SK-N-SH (cell line): ENCODE measurements around the gene CYFIP2. TPM values are rescaled to one million over a fixed set of nuclear protein-coding genes. Genes with fewer than 3 reads are reported as not detected.

Source experiments
- CTCF ChIA-PET: fragments of 300-600, 350-600 bp; formaldehyde crosslinking; extraction: SDS; loops from one replicate; lab custom pipeline; 2021; lab: Yijun Ruan, JAX
- POLR2A ChIA-PET: fragments of 350-600 bp; sonication (Branson Sonifier 250); formaldehyde crosslinking; extraction: SDS; loops from one replicate; lab custom pipeline; 2020; ENCODE audit warnings: antibody characterized with exemption, inconsistent platforms; lab: Yijun Ruan, JAX
- DNase-seq: peaks from one replicate; pipeline ENCODE4 v3.0.0; 2012
- H2AFZ ChIP-seq: fragments of 200-600 bp; sonication (generic); 2 replicates; pipeline ENCODE4 v1.8.1; 2016; ENCODE audit warnings: antibody characterized with exemption, mild to moderate bottlenecking, low read depth
- H3F3A ChIP-seq: fragments of 200-600 bp; sonication (generic); replicated peaks from 2 replicates; pipeline ENCODE3; 2016; ENCODE audit warnings: antibody characterized with exemption, mild to moderate bottlenecking; ENCODE audit not compliant: insufficient read depth
- H3K27ac ChIP-seq, 2 experiments: fragments of 200-500 bp in 1 of 2; fragments of 200-600 bp in 1 of 2; sonication (Bioruptor generic) in 1 of 2; sonication (generic), shearing (Covaris generic) in 1 of 2; 2 replicates each; pipeline versions ENCODE4 v1.5.1 to v1.6.1; 2014 to 2016; ENCODE audit warnings: low read depth in 2 of 2, inconsistent platforms in 1 of 2, low read length in 1 of 2, mild to moderate bottlenecking in 1 of 2, mixed read lengths in 1 of 2
- H3K27me3 ChIP-seq: fragments of 200-600 bp; sonication (generic), shearing (Covaris generic); 2 replicates; pipeline ENCODE4 v1.6.1; 2016; ENCODE audit warnings: mixed run types; ENCODE audit not compliant: insufficient read depth
- H3K36me3 ChIP-seq, 2 experiments: fragments of 200-500 bp in 1 of 2; fragments of 200-600 bp in 1 of 2; sonication (Bioruptor generic) in 1 of 2; sonication (generic) in 1 of 2; replicated peaks in 1 of 2; 2 replicates each; pipeline versions ENCODE3 to v1.5.1; 2014 to 2016; ENCODE audit warnings: low read length in 1 of 2, mild to moderate bottlenecking in 1 of 2; ENCODE audit not compliant: insufficient read depth in 2 of 2, control insufficient read depth in 1 of 2
- H3K4me1 ChIP-seq, 2 experiments: fragments of 200-500 bp in 1 of 2; fragments of 200-600 bp in 1 of 2; sonication (Bioruptor generic) in 1 of 2; sonication (generic), shearing (Covaris generic) in 1 of 2; 2 replicates each; pipeline versions ENCODE4 v1.5.1 to v1.6.1; 2014 to 2016; ENCODE audit warnings: low read depth in 1 of 2, low read length in 1 of 2, mixed run types in 1 of 2; ENCODE audit not compliant: insufficient read depth in 2 of 2, control insufficient read depth in 1 of 2
- H3K4me2 ChIP-seq: fragments of 200-600 bp; sonication (generic), shearing (Covaris generic); 2 replicates; pipeline ENCODE4 v1.6.1; 2017; ENCODE audit warnings: mixed run types
- H3K4me3 ChIP-seq, 2 experiments: fragments of 200-500 bp in 1 of 2; fragments of 200-600 bp in 1 of 2; sonication (Bioruptor generic) in 1 of 2; sonication (generic), shearing (Covaris generic) in 1 of 2; 2 replicates each; pipeline versions ENCODE4 v1.5.1 to v1.8.1; 2014 to 2016; ENCODE audit warnings: low read depth in 2 of 2, inconsistent platforms in 1 of 2, low read length in 1 of 2, mild to moderate bottlenecking in 1 of 2, mixed read lengths in 1 of 2, moderate library complexity in 1 of 2
- H3K79me2 ChIP-seq: fragments of 200-600 bp; sonication (generic); 2 replicates; pipeline ENCODE4 v1.8.1; 2017; ENCODE audit warnings: mild to moderate bottlenecking; ENCODE audit not compliant: insufficient read depth
- H3K9ac ChIP-seq: fragments of 200-600 bp; sonication (generic); 2 replicates; pipeline ENCODE4 v1.6.1; 2017; ENCODE audit warnings: mixed run types
- H3K9me2 ChIP-seq: fragments of 200-600 bp; sonication (generic); 2 replicates; pipeline ENCODE4 v1.6.1; 2017; ENCODE audit warnings: mixed run types
- H3K9me3 ChIP-seq: fragments of 200-600 bp; sonication (generic); 2 replicates; pipeline ENCODE4 v1.6.1; 2017; ENCODE audit warnings: mixed run types, mild to moderate bottlenecking, moderate library complexity
- H4K20me1 ChIP-seq: fragments of 200-600 bp; sonication (generic); 2 replicates; pipeline ENCODE4 v1.6.1; 2017; ENCODE audit warnings: mild to moderate bottlenecking, mixed run types; ENCODE audit not compliant: insufficient read depth
- ELF1 ChIP-seq: IDR thresholded peaks from 2 replicates; pipeline ENCODE4 v1.4.0; 2012
- FOSL2 ChIP-seq: IDR thresholded peaks from 2 replicates; pipeline ENCODE4 v1.4.0; 2012; ENCODE audit warnings: low read depth, mild to moderate bottlenecking, moderate library complexity, borderline replicate concordance
- GATA2 ChIP-seq: sonication (generic); formaldehyde crosslinking; IDR thresholded peaks from 2 replicates; pipeline ENCODE4 v1.5.0; 2020; ENCODE audit warnings: mild to moderate bottlenecking, missing genetic modification reagents
- MEF2A ChIP-seq: IDR thresholded peaks from 2 replicates; pipeline ENCODE4 v1.4.0; 2012; ENCODE audit warnings: low read depth, borderline replicate concordance
- MXI1 ChIP-seq: IDR thresholded peaks from 2 replicates; pipeline ENCODE4 v1.6.1; 2012; ENCODE audit warnings: mild to moderate bottlenecking, low read depth, low read length, improper control_type of control experiment
- NFIC ChIP-seq: IDR thresholded peaks from 2 replicates; pipeline ENCODE4 v1.4.0; 2012; ENCODE audit warnings: borderline replicate concordance
- RAD21 ChIP-seq: IDR thresholded peaks from 2 replicates; pipeline ENCODE4 v1.6.1; 2012; ENCODE audit warnings: mild to moderate bottlenecking, low read length
- TCF12 ChIP-seq: IDR thresholded peaks from 2 replicates; pipeline ENCODE4 v1.4.0; 2012
- YY1 ChIP-seq: IDR thresholded peaks from 2 replicates; pipeline ENCODE4 v1.4.0; 2012; ENCODE audit warnings: low read depth, mild to moderate bottlenecking
- WGBS: methylation state at CpG from one replicate; pipeline ENCODE4 v1.1.6; 2017; ENCODE audit warnings: low lambda C conversion rate; 5-methylcytosine and 5-hydroxymethylcytosine counted together
- polyA plus RNA-seq, 3 experiments: library from polyadenylated mRNA; depleted of rRNA; stranded (reverse); fragments of >200 nt; gene quantifications; 2 replicates each; pipeline ENCODE4 v1.2.3, GENCODE V29; 2012
- TF ChIP-seq, protein P1 (sequence below): IDR thresholded peaks from 2 replicates; pipeline ENCODE4 v1.4.0; 2012; ENCODE audit warnings: low read depth, borderline replicate concordance
- TF ChIP-seq, protein P2 (sequence below): IDR thresholded peaks from 2 replicates; pipeline ENCODE4 v1.4.0; 2012; ENCODE audit warnings: low read depth, borderline replicate concordance
- TF ChIP-seq, protein P3 (sequence below): IDR thresholded peaks from 2 replicates; pipeline ENCODE4 v1.4.0; 2012; ENCODE audit warnings: low read depth
- TF ChIP-seq, protein P4 (sequence below): IDR thresholded peaks from 2 replicates; pipeline ENCODE4 v1.6.1; 2012; ENCODE audit warnings: mild to moderate bottlenecking, low read depth, low read length, moderate library complexity

CYFIP2 gene
- polyA plus RNA-seq, 1 of the 3 experiments (the other 2 are of a cell fraction): 20.1 TPM

DNA sequence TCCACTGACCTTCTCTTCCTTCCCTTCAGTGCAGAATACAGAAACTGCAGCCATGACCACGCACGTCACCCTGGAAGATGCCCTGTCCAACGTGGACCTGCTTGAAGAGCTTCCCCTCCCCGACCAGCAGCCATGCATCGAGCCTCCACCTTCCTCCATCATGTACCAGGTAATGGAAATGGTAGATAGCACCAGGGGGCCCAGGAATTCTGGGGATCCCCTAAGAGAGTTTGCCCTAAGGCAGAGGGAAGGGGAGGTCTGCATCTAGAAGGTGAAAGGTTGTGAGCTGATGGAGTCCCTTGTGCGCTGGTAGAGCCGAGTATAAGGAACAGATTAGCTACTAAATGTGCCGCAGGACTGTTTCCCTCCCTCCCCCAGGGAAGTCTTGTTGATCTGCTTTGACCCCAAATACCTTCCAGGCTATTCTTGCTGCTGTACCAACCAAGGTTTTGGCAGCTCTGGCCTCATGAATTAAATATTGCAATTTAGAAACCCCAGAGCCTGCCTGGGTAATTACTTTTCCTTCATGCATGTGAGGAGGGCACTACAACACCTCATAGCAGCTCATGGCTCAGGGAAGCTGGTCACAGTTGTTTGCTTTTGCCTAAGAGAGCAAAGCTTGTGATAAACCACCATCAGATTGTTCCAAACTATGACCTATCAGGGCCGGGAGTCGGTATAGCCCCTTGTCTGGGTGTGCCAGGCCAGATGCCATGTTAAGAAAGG is 19.6 kb downstream of the CYFIP2 start:
- peaks cover 5 to 21% of the 10 kb centered on the region in 2 experiments for H3K36me3 ChIP-seq
- H3K9me3 ChIP-seq: no peaks in the 10 kb centered on the region
- no peaks in the 10 kb centered on the region for H3K27me3 ChIP-seq
- H3K9me2 ChIP-seq: no peaks in the 10 kb centered on the region
- DNase-seq: no peak
- H3K79me2 ChIP-seq: no peaks in the 10 kb centered on the region; the same call in 1 of the 2 replicates
- H2AFZ ChIP-seq: no peak overlapping the region
- CTCF ChIA-PET: interaction anchor here (0.9 to 1.3 kb wide), 3 partner anchors 19 to 33 kb away, joined by 3 to 7 read pairs (median 3); partner anchors contain the start of gene CYFIP2
- 93% methylated on average over 10 of the region's 10 CpGs for WGBS
- POLR2A ChIA-PET: no interaction called here
- no peak overlapping the region for H3K27ac ChIP-seq
- no peak overlapping the region for H3K9ac ChIP-seq
- no peaks in the 10 kb centered on the region; the same call in 1 of the 2 replicates for H4K20me1 ChIP-seq
- H3K4me2 ChIP-seq: no peak overlapping the region
- H3K4me1 ChIP-seq: peaks cover 6 to 18% of the 10 kb centered on the region in 2 experiments; a peak in 3 of 4 replicates
- peaks cover 3% of the 10 kb centered on the region for H3F3A ChIP-seq
- no peak overlapping the region for H3K4me3 ChIP-seq
- TF ChIP-seq, protein P1, sequence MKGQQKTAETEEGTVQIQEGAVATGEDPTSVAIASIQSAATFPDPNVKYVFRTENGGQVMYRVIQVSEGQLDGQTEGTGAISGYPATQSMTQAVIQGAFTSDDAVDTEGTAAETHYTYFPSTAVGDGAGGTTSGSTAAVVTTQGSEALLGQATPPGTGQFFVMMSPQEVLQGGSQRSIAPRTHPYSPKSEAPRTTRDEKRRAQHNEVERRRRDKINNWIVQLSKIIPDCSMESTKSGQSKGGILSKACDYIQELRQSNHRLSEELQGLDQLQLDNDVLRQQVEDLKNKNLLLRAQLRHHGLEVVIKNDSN: no peak
- TF ChIP-seq YY1 (no peak), NFIC (no peak), MEF2A (no peak), MXI1 (no peak), FOSL2 (no peak), GATA2 (CRISPR knock-in tag) (no peak), RAD21 (no peak)
- TF ChIP-seq, protein P2, sequence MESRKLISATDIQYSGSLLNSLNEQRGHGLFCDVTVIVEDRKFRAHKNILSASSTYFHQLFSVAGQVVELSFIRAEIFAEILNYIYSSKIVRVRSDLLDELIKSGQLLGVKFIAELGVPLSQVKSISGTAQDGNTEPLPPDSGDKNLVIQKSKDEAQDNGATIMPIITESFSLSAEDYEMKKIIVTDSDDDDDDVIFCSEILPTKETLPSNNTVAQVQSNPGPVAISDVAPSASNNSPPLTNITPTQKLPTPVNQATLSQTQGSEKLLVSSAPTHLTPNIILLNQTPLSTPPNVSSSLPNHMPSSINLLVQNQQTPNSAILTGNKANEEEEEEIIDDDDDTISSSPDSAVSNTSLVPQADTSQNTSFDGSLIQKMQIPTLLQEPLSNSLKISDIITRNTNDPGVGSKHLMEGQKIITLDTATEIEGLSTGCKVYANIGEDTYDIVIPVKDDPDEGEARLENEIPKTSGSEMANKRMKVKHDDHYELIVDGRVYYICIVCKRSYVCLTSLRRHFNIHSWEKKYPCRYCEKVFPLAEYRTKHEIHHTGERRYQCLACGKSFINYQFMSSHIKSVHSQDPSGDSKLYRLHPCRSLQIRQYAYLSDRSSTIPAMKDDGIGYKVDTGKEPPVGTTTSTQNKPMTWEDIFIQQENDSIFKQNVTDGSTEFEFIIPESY: no peak
- TF ChIP-seq, protein P3, sequence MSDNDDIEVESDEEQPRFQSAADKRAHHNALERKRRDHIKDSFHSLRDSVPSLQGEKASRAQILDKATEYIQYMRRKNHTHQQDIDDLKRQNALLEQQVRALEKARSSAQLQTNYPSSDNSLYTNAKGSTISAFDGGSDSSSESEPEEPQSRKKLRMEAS: no peak
- TF ChIP-seq, all 33 proteins: peak for 0

DNA sequence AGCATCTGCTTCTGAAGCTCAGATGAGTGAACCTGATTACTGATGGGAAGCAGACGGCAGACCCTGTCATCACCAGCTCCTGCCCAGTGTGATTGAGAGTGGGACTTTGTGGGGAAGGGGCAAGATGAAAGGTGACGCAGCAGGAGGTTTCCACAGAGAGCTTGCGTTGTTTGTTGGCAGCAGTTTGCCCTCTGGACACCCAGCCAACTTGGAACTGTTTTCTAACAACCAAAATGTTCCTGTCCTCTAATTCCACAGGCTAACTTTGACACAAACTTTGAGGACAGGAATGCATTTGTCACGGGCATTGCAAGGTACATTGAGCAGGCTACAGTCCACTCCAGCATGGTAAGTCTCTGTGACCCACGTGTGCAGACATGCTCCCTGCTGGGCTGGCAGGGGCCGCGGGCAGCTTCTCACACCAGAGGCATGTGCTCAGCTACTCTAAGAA is 20.9 kb downstream of the CYFIP2 start:
- Histone ChIP-seq H3K36me3 (peaks cover 5 to 21% of the 10 kb centered on the region in 2 experiments), H3K9me2 (no peaks in the 10 kb centered on the region), H3K27me3 (no peaks in the 10 kb centered on the region), H3K9ac (no peak overlapping the region), H3K4me1 (peaks cover 0 to 20% of the 10 kb centered on the region in 2 experiments; a peak in 1 of 4 replicates), H4K20me1 (no peaks in the 10 kb centered on the region), H3K4me3 (no peak overlapping the region), H3K79me2 (no peaks in the 10 kb centered on the region; the same call in 1 of the 2 replicates), H3K27ac (no peak overlapping the region), H3F3A (peaks cover 4% of the 10 kb centered on the region), H2AFZ (no peak overlapping the region), H3K4me2 (no peak overlapping the region), H3K9me3 (no peaks in the 10 kb centered on the region)
- TF ChIP-seq ELF1 (no peak), TCF12 (no peak)
- TF ChIP-seq, protein P4, sequence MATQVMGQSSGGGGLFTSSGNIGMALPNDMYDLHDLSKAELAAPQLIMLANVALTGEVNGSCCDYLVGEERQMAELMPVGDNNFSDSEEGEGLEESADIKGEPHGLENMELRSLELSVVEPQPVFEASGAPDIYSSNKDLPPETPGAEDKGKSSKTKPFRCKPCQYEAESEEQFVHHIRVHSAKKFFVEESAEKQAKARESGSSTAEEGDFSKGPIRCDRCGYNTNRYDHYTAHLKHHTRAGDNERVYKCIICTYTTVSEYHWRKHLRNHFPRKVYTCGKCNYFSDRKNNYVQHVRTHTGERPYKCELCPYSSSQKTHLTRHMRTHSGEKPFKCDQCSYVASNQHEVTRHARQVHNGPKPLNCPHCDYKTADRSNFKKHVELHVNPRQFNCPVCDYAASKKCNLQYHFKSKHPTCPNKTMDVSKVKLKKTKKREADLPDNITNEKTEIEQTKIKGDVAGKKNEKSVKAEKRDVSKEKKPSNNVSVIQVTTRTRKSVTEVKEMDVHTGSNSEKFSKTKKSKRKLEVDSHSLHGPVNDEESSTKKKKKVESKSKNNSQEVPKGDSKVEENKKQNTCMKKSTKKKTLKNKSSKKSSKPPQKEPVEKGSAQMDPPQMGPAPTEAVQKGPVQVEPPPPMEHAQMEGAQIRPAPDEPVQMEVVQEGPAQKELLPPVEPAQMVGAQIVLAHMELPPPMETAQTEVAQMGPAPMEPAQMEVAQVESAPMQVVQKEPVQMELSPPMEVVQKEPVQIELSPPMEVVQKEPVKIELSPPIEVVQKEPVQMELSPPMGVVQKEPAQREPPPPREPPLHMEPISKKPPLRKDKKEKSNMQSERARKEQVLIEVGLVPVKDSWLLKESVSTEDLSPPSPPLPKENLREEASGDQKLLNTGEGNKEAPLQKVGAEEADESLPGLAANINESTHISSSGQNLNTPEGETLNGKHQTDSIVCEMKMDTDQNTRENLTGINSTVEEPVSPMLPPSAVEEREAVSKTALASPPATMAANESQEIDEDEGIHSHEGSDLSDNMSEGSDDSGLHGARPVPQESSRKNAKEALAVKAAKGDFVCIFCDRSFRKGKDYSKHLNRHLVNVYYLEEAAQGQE: no peak
- WGBS: 83% methylated on average over 4 of the region's 7 CpGs
- ChIA-PET CTCF (interaction anchor here (1.1 kb wide), 1 partner anchor 20 kb away, joined by 4 read pairs; the partner anchor contains the start of gene CYFIP2), POLR2A (interaction anchor here (0.9 kb wide), 1 partner anchor 9 kb away, joined by 3 read pairs; no protein-coding TSS in a partner anchor)
- DNase-seq: no peak
